SK-N-MC (cell line): ENCODE results near the gene ACTL10.

Source experiments
- EZH2 ChIP-seq: fragments of 200-600 bp; sonication (generic); IDR thresholded peaks from one replicate; pipeline ENCODE4 v1.6.1; 2017; ENCODE audit warnings: antibody characterized with exemption
- FOXP2 ChIP-seq: optimal IDR thresholded peaks from 2 replicates; pipeline ENCODE3; 2011; ENCODE audit warnings: mild to moderate bottlenecking, moderate library complexity; ENCODE audit not compliant: insufficient read depth; ENCODE audit errors: extremely low read length, control extremely low read depth
- POLR2AphosphoS5 ChIP-seq: IDR thresholded peaks from 2 replicates; pipeline ENCODE4 v1.6.1; 2012; ENCODE audit warnings: mild to moderate bottlenecking, low read depth, low read length, borderline replicate concordance

GRCh38 chr20:33693289-33693688, 26.5 kb downstream of the ACTL10 start:
- TF ChIP-seq EZH2 (no peak), POLR2AphosphoS5 (no peak), FOXP2 (no peak)
